HUES64 (cell line): ENCODE results near the gene GTSE1.

Source experiments
- H3K27ac ChIP-seq: 2 replicates; pipeline ENCODE4 v1.7.0; 2013; ENCODE audit warnings: low read depth, low read length, inconsistent platforms
- H3K27me3 ChIP-seq: 2 replicates; pipeline ENCODE4 v1.6.1; 2013; ENCODE audit warnings: mild to moderate bottlenecking, low read length; ENCODE audit not compliant: insufficient read depth
- H3K36me3 ChIP-seq: 2 replicates; pipeline ENCODE4 v1.6.1; 2013; ENCODE audit warnings: mild to moderate bottlenecking, low read length; ENCODE audit not compliant: insufficient read depth
- H3K4me1 ChIP-seq: 2 replicates; pipeline ENCODE4 v1.6.1; 2013; ENCODE audit warnings: mild to moderate bottlenecking, low read length, moderate library complexity; ENCODE audit not compliant: insufficient read depth
- H3K4me3 ChIP-seq: 2 replicates; pipeline ENCODE4 v1.5.1; 2013; ENCODE audit warnings: mild to moderate bottlenecking, low read length, moderate library complexity
- H3K9ac ChIP-seq: 2 replicates; pipeline ENCODE4 v1.6.1; 2013; ENCODE audit warnings: mild to moderate bottlenecking, low read depth, low read length
- H3K9me3 ChIP-seq: 2 replicates; pipeline ENCODE4 v1.6.1; 2013; ENCODE audit warnings: low read depth, low read length; ENCODE audit not compliant: insufficient read depth
- WGBS: fragments of 150-250, 120-280 bp; methylation state at CpG from one replicate; pipeline ENCODE4 v1.1.7; 2013; ENCODE audit warnings: missing lambda C conversion rate; 5-methylcytosine and 5-hydroxymethylcytosine counted together

GTSE1 gene

GRCh38 chr22:46355996-46356471 is 59.4 kb downstream of the GTSE1 start:
- Histone ChIP-seq H3K27me3 (no peaks in the 10 kb centered on the region), H3K9me3 (no peaks in the 10 kb centered on the region), H3K9ac (no peak overlapping the region), H3K36me3 (peaks cover 74% of the 10 kb centered on the region), H3K4me3 (no peak overlapping the region), H3K4me1 (no peaks in the 10 kb centered on the region), H3K27ac (no peak overlapping the region)
- WGBS = 94% methylated on average over 12 of the region's 12 CpGs

GRCh38 chr22:46356496-46357480 is 60.1 kb downstream of the GTSE1 start:
- WGBS = 94% methylated on average over 23 of the region's 23 CpGs
- Histone ChIP-seq H3K36me3 (peaks cover 72% of the 10 kb centered on the region), H3K27me3 (no peaks in the 10 kb centered on the region), H3K4me3 (no peak overlapping the region), H3K9me3 (no peaks in the 10 kb centered on the region), H3K9ac (no peak overlapping the region), H3K4me1 (no peaks in the 10 kb centered on the region), H3K27ac (no peak overlapping the region)

GRCh38 chr22:46357711-46358520 is 61.2 kb downstream of the GTSE1 start:
- WGBS = 96% methylated on average over 19 of the region's 19 CpGs
- Histone ChIP-seq H3K27me3 (no peaks in the 10 kb centered on the region), H3K27ac (no peak overlapping the region), H3K9ac (no peak overlapping the region), H3K9me3 (no peaks in the 10 kb centered on the region), H3K4me1 (no peaks in the 10 kb centered on the region), H3K4me3 (no peak overlapping the region), H3K36me3 (peaks cover 60% of the 10 kb centered on the region)

GRCh38 chr22:46358766-46359165 is 62.1 kb downstream of the GTSE1 start:
- H3K4me3 ChIP-seq = no peak overlapping the region
- no peak overlapping the region for H3K9ac ChIP-seq
- H3K4me1 ChIP-seq = no peaks in the 10 kb centered on the region
- WGBS = 93% methylated on average over 6 of the region's 6 CpGs
- no peaks in the 10 kb centered on the region for H3K9me3 ChIP-seq
- peaks cover 52% of the 10 kb centered on the region for H3K36me3 ChIP-seq
- no peak overlapping the region for H3K27ac ChIP-seq
- no peaks in the 10 kb centered on the region for H3K27me3 ChIP-seq

GRCh38 chr22:46359362-46359761 is 62.7 kb downstream of the GTSE1 start:
- Histone ChIP-seq H3K4me1 (no peaks in the 10 kb centered on the region), H3K27ac (no peak overlapping the region), H3K9ac (no peak overlapping the region), H3K27me3 (no peaks in the 10 kb centered on the region), H3K36me3 (peaks cover 46% of the 10 kb centered on the region), H3K9me3 (no peaks in the 10 kb centered on the region), H3K4me3 (no peak overlapping the region)
- WGBS = 92% methylated on average over 14 of the region's 14 CpGs

- H3K9me3 ChIP-seq = no peaks in the 10 kb centered on the region
- no peak overlapping the region for H3K4me3 ChIP-seq
- no peak overlapping the region for H3K27ac ChIP-seq
- no peaks in the 10 kb centered on the region for H3K4me1 ChIP-seq
- no peaks in the 10 kb centered on the region for H3K27me3 ChIP-seq
- WGBS = 91% methylated on average over 5 of the region's 5 CpGs
- no peak overlapping the region for H3K9ac ChIP-seq
- peaks cover 46% of the 10 kb centered on the region for H3K36me3 ChIP-seq
Measured at GRCh38 chr22:46360097-46360496, 63.4 kb downstream of the GTSE1 start.

- Histone ChIP-seq H3K4me1 (no peaks in the 10 kb centered on the region), H3K27ac (no peak overlapping the region)
Measured at GRCh38 chr22:46360891-46361290, 64.2 kb downstream of the GTSE1 start.

GRCh38 chr22:46361826-46362202 is 65.1 kb downstream of the GTSE1 start:
- no peak overlapping the region for H3K27ac ChIP-seq
- no peak overlapping the region for H3K4me3 ChIP-seq
- no peaks in the 10 kb centered on the region for H3K27me3 ChIP-seq
- peaks cover 31% of the 10 kb centered on the region for H3K36me3 ChIP-seq
- 89% methylated on average over 11 of the region's 11 CpGs for WGBS
- H3K9ac ChIP-seq = no peak overlapping the region
- no peaks in the 10 kb centered on the region for H3K9me3 ChIP-seq
- H3K4me1 ChIP-seq = no peaks in the 10 kb centered on the region

More at GRCh38 chr22:46360891-46361290, 64.2 kb downstream of the GTSE1 start:
- no peaks in the 10 kb centered on the region for H3K9me3 ChIP-seq
- no peaks in the 10 kb centered on the region for H3K27me3 ChIP-seq
- no peak overlapping the region for H3K4me3 ChIP-seq
- peaks cover 40% of the 10 kb centered on the region for H3K36me3 ChIP-seq
- 94% methylated on average over 8 of the region's 10 CpGs for WGBS
- no peak overlapping the region for H3K9ac ChIP-seq

- no peaks in the 10 kb centered on the region for H3K4me1 ChIP-seq
- WGBS = 90% methylated on average over 25 of the region's 25 CpGs
Measured at GRCh38 chr22:46362203-46362933, 65.7 kb downstream of the GTSE1 start.

GRCh38 chr22:46362934-46363515 is 66.4 kb downstream of the GTSE1 start:
- WGBS = 94% methylated on average over 15 of the region's 15 CpGs
- H3K9me3 ChIP-seq = no peaks in the 10 kb centered on the region
- no peak overlapping the region for H3K4me3 ChIP-seq
- peaks cover 22% of the 10 kb centered on the region for H3K36me3 ChIP-seq
- H3K27ac ChIP-seq = no peak overlapping the region
- H3K4me1 ChIP-seq = no peaks in the 10 kb centered on the region
- no peak overlapping the region for H3K9ac ChIP-seq
- no peaks in the 10 kb centered on the region for H3K27me3 ChIP-seq

More at GRCh38 chr22:46362203-46362933, 65.7 kb downstream of the GTSE1 start:
- Histone ChIP-seq H3K9ac (no peak overlapping the region), H3K27me3 (no peaks in the 10 kb centered on the region), H3K4me3 (no peak overlapping the region), H3K9me3 (no peaks in the 10 kb centered on the region), H3K27ac (no peak overlapping the region), H3K36me3 (peaks cover 25% of the 10 kb centered on the region)
